ENCODE data around the gene FBN1.

Gene FBN1

GRCh38 chr15:48577469-48577868 is 68.0 kb downstream of the FBN1 start:
- TF ChIP-seq YY1 (IDR thresholded peaks at IDR 0.05; ENCODE audit: low read depth) (no peak), MAX (IDR thresholded peaks at IDR 0.05) (no peak), RAD21 (IDR thresholded peaks at IDR 0.05; ENCODE audit: low read depth) (no peak), NFIC (IDR thresholded peaks at IDR 0.05) (no peak), TAF1 (IDR thresholded peaks at IDR 0.05; ENCODE audit: low read depth) (no peak), EGR1 (IDR thresholded peaks at IDR 0.05) (no peak), TEAD4 (IDR thresholded peaks at IDR 0.05) (no peak)

GRCh38 chr15:48574187-48574586 is 71.3 kb downstream of the FBN1 start:
- TF ChIP-seq EGR1 (IDR thresholded peaks at IDR 0.05) (no peak), USF1 (IDR thresholded peaks at IDR 0.05) (no peak), CEBPB (IDR thresholded peaks at IDR 0.05) (no peak), EP300 (IDR thresholded peaks at IDR 0.05; ENCODE audit: borderline replicate concordance) (no peak), FOXM1 (IDR thresholded peaks at IDR 0.05; ENCODE audit: borderline replicate concordance, low read depth) (no peak), TCF12 (IDR thresholded peaks at IDR 0.05; ENCODE audit: low read depth) (no peak), RAD21 (IDR thresholded peaks at IDR 0.05; ENCODE audit: low read depth) (no peak), REST (IDR thresholded peaks at IDR 0.05; ENCODE audit: low read depth) (no peak), YY1 (IDR thresholded peaks at IDR 0.05; ENCODE audit: low read depth) (no peak), CREB1 (IDR thresholded peaks at IDR 0.05; ENCODE audit: low read depth) (no peak), MAX (IDR thresholded peaks at IDR 0.05) (no peak), NFIC (IDR thresholded peaks at IDR 0.05) (no peak), TEAD4 (IDR thresholded peaks at IDR 0.05) (no peak), TAF1 (IDR thresholded peaks at IDR 0.05; ENCODE audit: low read depth) (no peak), ZBTB7A (IDR thresholded peaks at IDR 0.05; ENCODE audit: low read depth) (no peak)

- no peak for TF ChIP-seq EP300 (IDR thresholded peaks at IDR 0.05; ENCODE audit: borderline replicate concordance)
- no peak for TF ChIP-seq CEBPB (IDR thresholded peaks at IDR 0.05)
- no peak for TF ChIP-seq RAD21 (IDR thresholded peaks at IDR 0.05; ENCODE audit: low read depth)
- TF ChIP-seq MAX (IDR thresholded peaks at IDR 0.05), result no peak
- no peak for TF ChIP-seq YY1 (IDR thresholded peaks at IDR 0.05; ENCODE audit: low read depth)
- TF ChIP-seq TAF1 (IDR thresholded peaks at IDR 0.05; ENCODE audit: low read depth), result no peak
- no peak for TF ChIP-seq CREB1 (IDR thresholded peaks at IDR 0.05; ENCODE audit: low read depth)
- TF ChIP-seq TCF12 (IDR thresholded peaks at IDR 0.05; ENCODE audit: low read depth), result no peak
- no peak for TF ChIP-seq USF1 (IDR thresholded peaks at IDR 0.05)
- TF ChIP-seq TEAD4 (IDR thresholded peaks at IDR 0.05), result no peak
- no peak for TF ChIP-seq REST (IDR thresholded peaks at IDR 0.05; ENCODE audit: low read depth)
- no peak for TF ChIP-seq EGR1 (IDR thresholded peaks at IDR 0.05)
- TF ChIP-seq FOXM1 (IDR thresholded peaks at IDR 0.05; ENCODE audit: borderline replicate concordance, low read depth), result no peak
- TF ChIP-seq ZBTB7A (IDR thresholded peaks at IDR 0.05; ENCODE audit: low read depth), result no peak
- TF ChIP-seq NFIC (IDR thresholded peaks at IDR 0.05), result no peak
These were observed 71.7 kb downstream of the FBN1 start for GRCh38 chr15:48573780-48574179.

GRCh38 chr15:48572823-48573222 is 72.7 kb downstream of the FBN1 start:
- TF ChIP-seq TEAD4 (IDR thresholded peaks at IDR 0.05) (no peak), CREB1 (IDR thresholded peaks at IDR 0.05; ENCODE audit: low read depth) (no peak), USF1 (IDR thresholded peaks at IDR 0.05) (no peak), TCF12 (IDR thresholded peaks at IDR 0.05; ENCODE audit: low read depth) (no peak), RAD21 (IDR thresholded peaks at IDR 0.05; ENCODE audit: low read depth) (no peak), EP300 (IDR thresholded peaks at IDR 0.05; ENCODE audit: borderline replicate concordance) (no peak), EGR1 (IDR thresholded peaks at IDR 0.05) (no peak), TAF1 (IDR thresholded peaks at IDR 0.05; ENCODE audit: low read depth) (no peak), NFIC (IDR thresholded peaks at IDR 0.05) (no peak), FOXM1 (IDR thresholded peaks at IDR 0.05; ENCODE audit: borderline replicate concordance, low read depth) (no peak), MAX (IDR thresholded peaks at IDR 0.05) (no peak), REST (IDR thresholded peaks at IDR 0.05; ENCODE audit: low read depth) (no peak), CEBPB (IDR thresholded peaks at IDR 0.05) (no peak), ZBTB7A (IDR thresholded peaks at IDR 0.05; ENCODE audit: low read depth) (no peak), YY1 (IDR thresholded peaks at IDR 0.05; ENCODE audit: low read depth) (no peak)
